H7 (cell line): Measurements from ENCODE around the gene NFATC1. TPM values are rescaled to one million over a fixed set of nuclear protein-coding genes. Genes with fewer than 3 reads are reported as not detected.

Experiments used
- DNase-seq: peaks from one replicate; pipeline ENCODE4 v3.0.0; 2012
- H3K27me3 ChIP-seq: 2 replicates; pipeline ENCODE4 v1.6.0; 2011; ENCODE audit warnings: mild to moderate bottlenecking, low read length; ENCODE audit not compliant: control insufficient read depth, insufficient read depth
- H3K36me3 ChIP-seq: replicated peaks from 2 replicates; pipeline ENCODE4 v1.5.1; 2011; ENCODE audit warnings: low read length; ENCODE audit not compliant: control insufficient read depth, insufficient read depth
- H3K4me3 ChIP-seq: 2 replicates; pipeline ENCODE4 v1.5.1; 2011; ENCODE audit warnings: low read depth, mild to moderate bottlenecking, control low read depth, low read length, moderate library complexity; ENCODE audit not compliant: insufficient read depth
- total RNA-seq: library from RNA; depleted of rRNA; stranded (reverse); fragments of >200 nt; shearing (Covaris generic); gene quantifications from 2 replicates; pipeline ENCODE4 v1.2.3, GENCODE V29; 2014

The NFATC1 gene
- total RNA-seq, 1 experiment from 2014 or later, result 14.5 TPM

DNA sequence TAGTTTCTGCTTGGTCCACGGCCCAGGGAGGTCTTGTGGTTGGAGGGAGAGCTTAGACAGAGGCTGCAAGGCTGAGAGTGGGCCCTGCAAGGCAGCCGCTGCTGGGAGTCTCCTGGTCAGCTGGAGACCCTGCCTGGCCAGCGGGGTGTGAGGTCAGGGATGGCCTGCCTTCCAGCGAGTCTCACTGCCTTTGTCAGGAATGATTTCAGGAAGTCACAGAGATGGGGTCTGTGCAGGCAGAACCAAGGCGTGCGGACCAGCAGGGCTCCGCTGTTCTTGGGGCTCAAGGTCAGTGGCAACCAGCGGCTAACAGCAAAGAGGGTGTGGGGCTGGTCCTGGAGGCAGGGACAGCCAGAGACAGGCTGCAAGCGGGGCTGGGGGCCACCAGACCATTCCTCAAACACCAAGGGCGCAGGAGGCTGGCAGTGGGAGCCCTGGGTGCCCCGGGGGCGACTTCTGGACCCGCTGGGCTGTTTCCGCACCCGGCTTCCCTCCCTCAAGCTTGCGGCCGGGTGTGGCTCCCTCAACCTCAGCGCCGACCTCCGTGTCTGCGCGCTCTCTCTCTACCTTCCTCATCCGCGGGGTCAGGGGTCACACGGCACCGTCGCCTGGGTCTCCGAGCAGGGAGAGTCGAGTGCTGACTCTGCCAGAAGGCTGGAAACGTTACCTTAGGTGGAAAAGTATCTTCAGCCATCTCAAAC, 159.4 kb downstream of the NFATC1 start:
- H3K27me3 ChIP-seq, result no peaks in the 10 kb centered on the region
- DNase-seq, result no peak
- no peak overlapping the region for H3K4me3 ChIP-seq
- no peaks in the 10 kb centered on the region for H3K36me3 ChIP-seq

DNA sequence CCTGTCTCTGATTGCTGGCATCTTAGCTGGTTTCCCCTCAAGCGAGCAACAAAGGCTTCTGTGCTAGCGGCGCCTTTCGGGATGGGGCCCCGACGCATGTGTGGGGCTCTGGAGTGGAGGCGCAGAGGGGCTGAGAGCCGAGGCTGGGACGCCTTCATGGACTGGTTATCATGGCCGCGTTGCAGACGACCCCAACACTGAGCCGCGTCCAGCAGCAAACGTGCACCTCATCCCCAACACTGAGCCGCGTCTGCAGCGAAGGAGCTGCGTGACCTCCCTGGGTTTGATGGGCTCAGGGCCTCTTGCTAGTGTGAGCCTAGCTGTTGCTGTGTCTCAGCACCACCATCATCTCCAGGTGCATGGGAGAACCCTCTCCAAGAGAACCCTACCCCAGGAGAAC, 160.2 kb downstream of the NFATC1 start:
- DNase-seq, result no peak
- Histone ChIP-seq H3K4me3 (no peak overlapping the region), H3K27me3 (no peaks in the 10 kb centered on the region), H3K36me3 (no peaks in the 10 kb centered on the region)

DNA sequence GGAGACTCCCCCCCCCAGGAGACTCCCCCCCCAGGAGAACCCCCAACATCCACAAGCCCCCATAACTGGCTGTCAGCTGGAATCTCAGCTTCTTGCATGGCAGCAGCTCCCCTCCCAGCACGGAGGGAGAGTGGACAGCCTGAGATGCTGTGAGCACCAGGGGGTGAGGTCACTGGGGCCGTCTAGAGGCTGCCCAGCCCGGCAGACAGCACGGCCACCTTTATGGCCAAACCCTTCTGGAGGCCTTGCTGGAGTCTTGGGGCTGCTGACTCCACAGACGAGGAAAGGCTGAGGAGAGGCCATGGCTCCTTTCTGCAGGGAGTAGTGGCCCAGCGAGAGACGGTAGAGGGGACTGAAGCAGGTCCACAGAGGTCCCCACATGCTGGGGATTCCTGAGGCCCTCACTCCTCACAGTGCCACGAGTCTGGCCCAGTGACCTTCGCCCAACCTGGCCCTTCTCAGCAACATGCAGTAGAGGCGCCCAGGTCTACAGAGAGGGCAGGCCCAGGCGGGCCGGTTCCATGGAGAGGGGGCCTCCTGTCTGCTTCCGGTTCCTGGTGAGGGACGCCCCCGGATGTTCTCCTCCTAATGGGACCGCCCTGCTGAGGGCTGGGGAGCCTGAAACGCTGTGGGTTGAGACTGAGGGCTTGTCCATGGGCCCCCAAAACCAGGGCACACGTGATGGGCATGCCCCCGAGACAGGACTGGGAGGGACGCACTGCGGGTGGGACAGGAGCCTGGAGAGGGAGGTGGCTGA, 161.3 kb downstream of the NFATC1 start:
- no peaks in the 10 kb centered on the region for H3K27me3 ChIP-seq
- DNase-seq, result peak; percentile 63
- no peaks in the 10 kb centered on the region for H3K36me3 ChIP-seq
- no peak overlapping the region for H3K4me3 ChIP-seq

DNA sequence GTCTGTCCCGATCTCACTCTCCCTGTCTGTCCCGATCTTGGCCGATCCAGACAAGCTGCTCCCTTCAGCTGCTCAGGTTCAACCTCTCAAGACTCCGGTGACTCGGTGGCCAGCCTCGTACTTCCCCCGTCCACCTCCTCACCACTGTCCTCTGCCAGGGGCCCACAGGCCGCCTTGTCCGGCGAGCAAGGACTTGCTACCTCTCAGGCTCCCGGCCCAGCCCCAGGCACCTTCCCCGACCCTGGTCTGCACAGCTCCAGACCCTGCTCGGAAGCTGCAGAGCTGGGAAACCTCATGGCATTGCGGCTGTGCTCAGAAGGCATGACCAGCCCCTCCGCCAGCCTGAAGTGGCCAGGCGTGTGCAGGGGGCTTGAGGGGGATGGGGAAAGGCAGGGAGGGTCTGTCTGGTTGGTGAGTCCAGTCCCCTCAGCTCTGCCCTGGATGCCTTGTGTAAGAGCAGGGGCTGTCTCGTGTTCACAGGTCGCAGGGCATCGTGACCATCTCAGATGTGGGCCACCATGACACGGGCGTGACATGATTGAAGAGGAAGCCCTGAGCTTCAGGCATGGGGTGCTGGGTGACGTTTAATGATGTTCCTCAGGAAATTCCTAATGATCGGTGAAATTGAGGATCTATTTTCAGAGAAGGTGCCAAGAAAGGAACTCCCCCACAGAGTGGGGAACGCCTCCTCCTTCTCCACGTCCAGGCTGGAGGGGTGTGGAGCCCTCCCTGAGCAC, 162.6 kb downstream of the NFATC1 start:
- Histone ChIP-seq H3K27me3 (no peaks in the 10 kb centered on the region), H3K4me3 (no peak overlapping the region), H3K36me3 (no peaks in the 10 kb centered on the region)
- no peak for DNase-seq

DNA sequence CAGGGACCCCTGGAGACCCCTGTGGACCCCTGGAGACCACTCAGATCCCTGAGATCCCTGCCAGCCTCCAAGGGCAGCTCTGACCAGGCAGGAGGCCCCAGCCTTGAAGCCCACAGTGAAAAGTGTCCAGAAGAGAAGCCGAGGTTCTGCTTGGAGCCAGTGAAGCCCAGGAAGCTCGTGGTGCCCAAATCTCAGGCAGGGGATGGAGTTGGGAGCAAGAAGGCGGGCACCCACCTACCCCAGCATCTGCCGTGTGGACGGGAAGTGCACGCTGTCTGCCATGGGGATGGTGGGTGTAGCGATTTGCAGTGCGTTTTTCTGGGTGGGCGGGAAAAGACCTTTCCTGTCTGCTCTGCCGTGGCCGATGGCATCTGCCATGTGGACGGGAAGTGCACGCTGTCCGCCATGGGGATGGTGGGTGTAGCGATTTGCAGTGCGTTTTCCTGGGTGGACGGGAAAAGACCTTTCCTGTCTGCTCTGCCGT, 163.2 kb downstream of the NFATC1 start:
- Histone ChIP-seq H3K4me3 (no peak overlapping the region), H3K36me3 (no peaks in the 10 kb centered on the region), H3K27me3 (no peaks in the 10 kb centered on the region)
- no peak for DNase-seq

DNA sequence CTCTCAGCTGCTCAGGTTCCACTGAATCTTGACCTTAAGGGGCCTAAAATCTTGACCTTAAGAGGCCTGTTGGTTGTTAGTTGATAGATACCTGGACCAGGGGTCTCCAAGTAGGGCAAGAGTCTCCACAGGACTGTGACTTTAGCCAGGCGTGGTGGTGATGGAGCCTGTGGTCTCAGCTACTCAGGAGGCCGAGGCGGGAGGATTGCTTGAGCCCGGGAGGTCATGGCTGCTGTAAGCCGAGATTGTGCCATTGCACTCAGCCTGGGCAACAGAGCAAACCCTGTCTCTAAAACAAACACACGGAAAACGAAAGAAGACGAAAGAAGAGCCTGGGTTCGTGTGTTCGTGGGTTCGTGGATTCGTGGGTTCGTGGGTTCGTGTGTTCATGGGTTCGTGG, 163.7 kb downstream of the NFATC1 start:
- Histone ChIP-seq H3K36me3 (no peaks in the 10 kb centered on the region), H3K4me3 (no peak overlapping the region), H3K27me3 (no peaks in the 10 kb centered on the region)
- DNase-seq, result no peak

DNA sequence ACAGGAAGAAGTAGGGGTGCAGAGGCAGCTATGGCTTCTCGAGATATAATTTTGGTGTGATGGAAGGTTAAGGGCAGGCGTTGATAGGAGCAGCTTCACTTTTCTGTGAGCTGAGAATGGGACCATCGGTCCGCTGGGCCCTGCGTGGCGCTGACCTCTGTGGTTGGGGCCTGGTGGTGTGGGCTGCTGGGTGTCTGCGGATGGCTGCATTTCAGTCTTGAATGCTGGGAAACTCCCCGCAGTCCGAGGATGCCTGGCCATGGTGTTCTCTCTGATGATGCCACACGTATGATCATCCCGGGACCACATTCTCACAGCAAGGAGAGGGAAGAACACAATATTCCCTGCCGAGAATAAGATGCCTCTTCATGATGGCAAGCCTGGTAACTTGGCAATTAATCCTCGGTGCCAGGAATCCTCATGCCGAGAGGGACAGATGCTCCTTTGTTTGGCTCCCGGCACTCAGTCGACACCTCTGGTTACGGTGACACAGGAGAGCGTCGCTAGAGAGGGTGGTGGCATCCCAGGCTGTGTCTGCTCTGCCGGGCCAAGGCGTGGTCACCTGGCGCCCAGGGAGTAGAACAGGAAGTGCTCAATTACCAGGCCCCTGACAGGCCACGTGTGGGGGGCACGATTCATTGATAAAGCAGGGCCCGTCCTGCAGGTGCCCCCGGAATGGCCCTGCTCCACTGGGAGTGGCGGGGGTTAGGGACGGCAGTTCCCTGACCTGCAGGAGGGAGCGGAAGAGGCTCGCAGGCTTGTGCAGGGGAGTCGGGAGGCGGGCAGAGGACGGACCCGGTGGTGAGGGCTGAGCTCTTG, 164.5 kb downstream of the NFATC1 start:
- no peak for DNase-seq
- Histone ChIP-seq H3K4me3 (no peak overlapping the region), H3K27me3 (no peaks in the 10 kb centered on the region), H3K36me3 (no peaks in the 10 kb centered on the region)

DNA sequence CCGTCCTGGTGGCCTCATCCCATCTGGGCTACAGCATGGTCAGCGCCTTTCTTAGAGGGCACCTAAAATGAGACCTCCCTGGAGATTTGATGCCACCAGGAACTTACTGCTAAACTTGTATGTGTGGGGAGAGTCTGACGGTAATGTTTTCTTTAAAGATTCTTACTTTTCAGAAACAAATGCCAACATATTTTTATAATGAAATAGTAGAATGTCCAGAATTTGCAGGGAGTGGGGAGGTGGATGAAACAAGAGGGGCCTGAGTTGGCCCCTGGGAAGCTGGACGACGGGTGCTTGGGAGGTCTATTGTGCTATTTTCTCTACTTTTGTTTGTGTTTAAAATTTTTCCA, 165.1 kb downstream of the NFATC1 start:
- H3K4me3 ChIP-seq, result no peak overlapping the region
- no peak for DNase-seq
- no peaks in the 10 kb centered on the region for H3K27me3 ChIP-seq
- no peaks in the 10 kb centered on the region for H3K36me3 ChIP-seq

DNA sequence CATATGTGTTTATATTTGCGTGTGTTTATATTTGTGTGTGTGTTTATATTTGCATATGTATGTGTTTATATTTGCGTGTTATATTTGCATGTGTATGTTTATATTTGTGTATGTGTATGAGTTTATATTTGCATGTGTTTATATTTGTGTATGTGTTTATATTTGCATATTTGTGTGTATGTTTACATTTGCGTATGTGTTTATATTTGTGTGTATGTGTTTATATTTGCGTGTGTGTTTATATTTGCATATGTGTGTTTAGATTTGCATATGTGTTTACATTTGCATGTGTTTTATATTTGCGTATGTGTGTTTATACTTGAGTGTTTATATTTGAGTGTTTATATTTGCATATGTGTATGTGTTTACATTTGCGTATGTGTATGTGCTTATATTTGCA, 168.2 kb downstream of the NFATC1 start:
- no peaks in the 10 kb centered on the region for H3K36me3 ChIP-seq
- H3K4me3 ChIP-seq, result no peak overlapping the region
- no peak for DNase-seq
- no peaks in the 10 kb centered on the region for H3K27me3 ChIP-seq

DNA sequence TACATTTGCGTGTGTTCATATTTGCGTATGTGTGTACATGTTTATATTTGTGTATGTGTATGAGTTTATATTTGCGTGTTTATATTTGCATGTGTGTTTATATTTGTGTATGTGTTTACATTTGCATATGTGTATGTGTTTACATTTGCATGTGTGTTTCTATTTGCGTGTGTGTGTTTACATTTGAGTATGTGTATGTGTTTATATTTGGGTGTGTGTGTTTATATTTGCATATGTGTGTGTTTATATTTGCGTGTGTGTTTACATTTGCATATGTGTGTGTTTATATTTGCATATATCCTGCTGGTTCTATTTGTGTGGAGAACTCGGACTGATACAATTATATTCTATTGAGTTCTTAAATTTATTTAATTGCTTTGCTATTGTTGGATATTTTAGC, 168.7 kb downstream of the NFATC1 start:
- Histone ChIP-seq H3K36me3 (no peaks in the 10 kb centered on the region), H3K4me3 (no peak overlapping the region), H3K27me3 (no peaks in the 10 kb centered on the region)
- no peak for DNase-seq

DNA sequence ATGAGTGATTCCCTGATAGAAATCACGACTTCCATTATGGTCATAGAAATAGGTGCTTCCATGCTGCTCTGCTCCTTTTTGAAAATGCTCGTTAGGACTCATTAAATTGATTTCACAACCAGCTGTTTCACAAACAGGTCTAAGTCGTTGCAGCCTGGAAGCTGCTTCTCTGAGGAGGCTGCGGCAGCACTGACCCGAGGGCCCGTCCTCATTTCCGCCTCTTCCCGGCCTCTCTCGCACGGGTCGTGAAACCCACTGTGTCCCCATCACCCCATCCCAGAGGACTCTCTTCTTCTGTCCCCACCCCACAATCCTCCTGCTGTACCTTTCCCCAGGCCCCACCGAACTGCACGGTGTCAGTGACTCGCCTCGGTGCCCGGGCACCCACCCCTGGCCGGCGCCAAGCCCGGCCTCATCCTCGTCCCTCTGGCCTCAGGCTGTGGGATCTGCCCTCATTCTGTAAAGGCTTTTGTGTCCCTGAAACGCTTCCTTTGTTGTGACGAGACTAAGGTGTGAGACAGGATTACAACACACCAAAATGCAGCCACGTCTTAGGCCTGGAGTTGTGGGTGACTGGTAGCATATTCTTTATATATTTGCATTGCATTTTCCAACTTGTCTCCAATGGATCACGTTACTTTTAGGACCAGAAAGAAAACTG, 171.2 kb downstream of the NFATC1 start:
- no peak for DNase-seq
- Histone ChIP-seq H3K4me3 (no peak overlapping the region), H3K27me3 (no peaks in the 10 kb centered on the region), H3K36me3 (no peaks in the 10 kb centered on the region)

DNA sequence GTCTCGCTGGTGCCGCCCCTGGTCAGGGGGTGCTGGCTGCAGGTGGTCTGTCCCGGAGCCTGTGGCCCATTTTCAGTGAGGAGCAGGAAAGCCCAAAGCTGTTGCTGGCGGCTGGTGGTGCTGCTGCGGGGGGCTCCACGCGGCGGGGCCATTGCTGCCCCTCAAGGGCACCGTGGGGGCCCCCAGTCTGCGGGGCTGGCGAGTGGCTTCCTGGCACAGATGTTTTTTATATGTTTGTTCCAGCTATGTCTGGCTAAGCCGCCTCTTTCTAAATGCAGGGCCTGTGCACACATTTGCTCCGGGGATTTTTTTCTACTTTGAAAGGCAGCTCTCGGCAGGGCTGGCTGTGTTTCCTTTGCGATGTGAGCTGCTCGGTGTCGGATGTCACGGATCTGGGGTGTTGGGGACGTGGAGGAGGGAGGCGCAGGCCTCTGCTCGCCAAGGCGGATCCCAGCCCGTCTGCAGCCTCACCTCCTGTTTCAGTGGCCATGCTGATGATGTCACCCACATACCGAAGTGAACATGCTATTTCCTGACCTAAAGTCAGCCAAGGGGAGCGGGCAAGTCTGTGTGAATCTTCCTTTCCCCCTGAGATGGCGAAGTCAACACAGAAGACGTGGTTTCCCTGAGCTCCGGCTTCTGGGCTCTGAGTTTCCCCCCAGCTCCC, 171.9 kb downstream of the NFATC1 start:
- Histone ChIP-seq H3K36me3 (no peaks in the 10 kb centered on the region), H3K27me3 (no peaks in the 10 kb centered on the region), H3K4me3 (no peak overlapping the region)
- DNase-seq, result peak; percentile 89

DNA sequence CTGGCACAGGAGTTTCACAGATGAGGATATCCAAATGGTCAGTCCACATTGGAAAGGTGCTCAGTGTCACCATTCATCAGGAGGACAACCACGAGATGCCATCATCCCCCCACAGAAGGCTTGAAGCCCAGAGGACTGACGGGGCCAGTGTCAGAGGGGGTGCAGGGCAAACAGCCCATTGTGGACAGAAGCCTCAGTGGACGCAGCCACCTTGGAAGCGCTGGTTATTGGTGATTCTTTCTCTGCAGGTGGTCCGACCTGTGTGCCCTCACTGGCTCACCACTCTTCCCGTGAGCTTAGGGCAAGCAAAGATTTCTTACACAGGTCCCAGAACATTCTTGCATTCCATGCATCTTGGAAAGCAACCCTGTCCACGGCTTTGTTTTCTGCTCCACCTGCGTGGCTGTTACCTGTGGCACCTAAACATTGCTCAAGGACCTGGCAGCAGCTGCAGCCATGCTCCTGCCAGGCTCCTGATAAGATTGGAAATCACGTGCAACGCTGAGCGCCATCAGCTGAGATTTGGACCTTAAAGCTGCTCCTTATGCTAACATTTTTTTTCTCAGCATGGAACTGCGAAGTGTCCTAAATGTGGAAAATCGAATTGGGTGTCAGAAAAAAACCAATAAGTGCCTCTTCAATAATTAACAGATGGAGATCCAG, 172.9 kb downstream of the NFATC1 start:
- no peak for DNase-seq
- H3K27me3 ChIP-seq, result no peaks in the 10 kb centered on the region
- H3K4me3 ChIP-seq, result no peak overlapping the region
- no peaks in the 10 kb centered on the region for H3K36me3 ChIP-seq
